ACC112 (cell line): ENCODE measurements around the gene MISP.

Experiments
- H2AFZ ChIP-seq: fragments of 200-600 bp; sonication (generic); one replicate; pipeline ENCODE4 v1.6.0; 2017; ENCODE audit warnings: antibody characterized with exemption, low read length; ENCODE audit not compliant: unreplicated experiment
- H3K27ac ChIP-seq: fragments of 200-600 bp; sonication (generic); 2 replicates; pipeline ENCODE4 v1.5.1; 2014; ENCODE audit warnings: low read depth, mild to moderate bottlenecking, antibody characterized with exemption, low read length, moderate library complexity
- H3K27me3 ChIP-seq: fragments of 200-600 bp; sonication (generic); 2 replicates; pipeline ENCODE4 v1.6.1; 2014; ENCODE audit warnings: mild to moderate bottlenecking, antibody characterized with exemption, low read length, moderate library complexity, mixed read lengths; ENCODE audit not compliant: insufficient read depth
- H3K36me3 ChIP-seq: fragments of 200-600 bp; sonication (generic); 2 replicates; pipeline ENCODE4 v1.6.1; 2016; ENCODE audit warnings: mild to moderate bottlenecking, antibody characterized with exemption, low read length, moderate library complexity, mixed read lengths; ENCODE audit not compliant: insufficient read depth
- H3K4me1 ChIP-seq: fragments of 200-600 bp; sonication (generic); one replicate; pipeline ENCODE4 v1.6.1; 2016; ENCODE audit warnings: low read length, mixed read lengths; ENCODE audit not compliant: insufficient read depth, unreplicated experiment, control insufficient read depth
- H3K4me3 ChIP-seq: fragments of 200-600 bp; sonication (generic); 2 replicates; pipeline ENCODE4 v1.5.1; 2014; ENCODE audit warnings: mild to moderate bottlenecking, low read depth, low read length
- H3K79me2 ChIP-seq: fragments of 200-600 bp; sonication (generic); one replicate; pipeline ENCODE4 v1.6.0; 2016; ENCODE audit warnings: low read length; ENCODE audit not compliant: control insufficient read depth, unreplicated experiment, insufficient read depth

MISP gene

DNA sequence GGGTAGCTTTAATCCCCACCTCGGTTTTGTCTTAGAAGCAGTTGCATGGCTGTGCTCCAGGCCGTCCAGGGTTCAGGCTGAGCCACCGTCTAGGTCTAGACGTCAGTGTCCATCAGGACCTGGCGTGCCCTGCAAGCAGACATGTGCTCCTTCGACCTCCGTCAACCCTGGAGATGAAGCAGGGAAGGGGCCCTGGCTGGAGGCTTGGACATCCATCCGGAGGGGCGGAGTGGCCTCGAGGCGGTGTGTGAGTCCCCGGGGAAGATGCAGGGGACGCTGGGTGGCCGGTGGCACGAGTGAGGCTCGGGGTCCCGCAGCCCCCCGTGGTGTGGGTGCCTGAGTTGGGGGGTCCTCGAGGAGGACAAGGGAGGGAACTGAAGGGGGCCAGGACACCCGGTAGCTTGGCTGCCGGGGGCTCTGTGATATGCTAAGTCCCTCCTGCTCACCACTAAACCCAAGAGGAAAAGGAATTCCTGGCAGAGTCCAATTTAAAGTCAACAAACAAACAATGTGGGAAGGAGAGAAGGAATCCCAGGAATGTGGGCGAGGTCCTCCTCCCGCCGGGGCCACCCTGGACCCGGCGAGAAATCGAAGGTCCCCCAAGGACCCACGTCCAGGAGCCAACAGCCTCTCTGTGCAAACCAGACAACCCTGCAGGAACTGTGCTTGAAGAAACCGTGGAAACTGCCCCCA is 31.4 kb downstream of the MISP start:
- no peaks in the 10 kb centered on the region for H3K36me3 ChIP-seq
- no peaks in the 10 kb centered on the region for H3K27me3 ChIP-seq
- H3K4me3 ChIP-seq = peak overlapping the region; percentile 66
- H3K27ac ChIP-seq = 0 out of 2 replicates have a peak overlapping the region, but pooled peaks have one; percentile 19
- H3K79me2 ChIP-seq = no peaks in the 10 kb centered on the region
- H3K4me1 ChIP-seq = peaks cover 20% of the 10 kb centered on the region
- H2AFZ ChIP-seq = peak overlapping the region; percentile 68

DNA sequence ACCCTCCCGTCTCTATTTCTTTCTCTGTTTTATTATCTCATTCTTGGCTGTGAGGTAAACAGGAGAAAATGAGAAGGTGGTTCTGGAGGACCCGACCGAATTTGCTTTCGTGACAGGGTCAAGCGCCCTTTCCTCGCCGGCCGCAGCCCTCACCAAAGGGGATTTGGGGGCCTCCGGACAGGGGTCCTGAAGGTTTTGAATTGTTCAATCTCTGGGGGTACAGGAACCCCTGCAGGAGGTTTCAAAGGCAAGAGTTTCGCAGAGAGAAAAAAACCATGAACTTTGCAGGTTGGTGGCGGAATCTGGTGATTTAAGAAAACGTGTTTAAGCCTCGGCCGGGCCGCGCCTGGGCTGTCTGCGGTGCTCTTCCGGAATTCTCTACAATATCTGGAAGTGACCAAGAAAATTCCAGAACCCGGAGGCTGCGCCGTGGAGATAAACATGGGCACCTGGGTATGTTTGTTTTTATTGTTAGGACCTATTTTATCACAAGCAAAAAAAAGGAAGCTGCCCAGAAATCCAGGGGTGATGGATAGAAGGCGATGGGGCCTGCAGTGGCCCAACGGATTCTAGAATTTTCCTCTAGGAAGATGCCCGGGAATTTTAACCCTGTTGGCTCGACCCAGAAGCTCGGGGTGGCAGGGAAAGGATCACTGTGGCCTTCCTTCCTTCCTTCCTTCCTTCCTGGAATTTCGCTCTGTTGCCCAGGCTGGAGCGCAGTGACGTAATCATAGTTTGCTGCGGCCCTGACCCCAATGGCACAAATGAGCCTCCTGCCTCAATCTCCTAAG is 32.2 kb downstream of the MISP start:
- H3K27ac ChIP-seq = no peak overlapping the region
- peaks cover 20% of the 10 kb centered on the region for H3K4me1 ChIP-seq
- peak overlapping the region; percentile 68 for H2AFZ ChIP-seq
- H3K4me3 ChIP-seq = peak overlapping the region; percentile 66
- no peaks in the 10 kb centered on the region for H3K36me3 ChIP-seq
- H3K27me3 ChIP-seq = no peaks in the 10 kb centered on the region
- H3K79me2 ChIP-seq = no peaks in the 10 kb centered on the region

DNA sequence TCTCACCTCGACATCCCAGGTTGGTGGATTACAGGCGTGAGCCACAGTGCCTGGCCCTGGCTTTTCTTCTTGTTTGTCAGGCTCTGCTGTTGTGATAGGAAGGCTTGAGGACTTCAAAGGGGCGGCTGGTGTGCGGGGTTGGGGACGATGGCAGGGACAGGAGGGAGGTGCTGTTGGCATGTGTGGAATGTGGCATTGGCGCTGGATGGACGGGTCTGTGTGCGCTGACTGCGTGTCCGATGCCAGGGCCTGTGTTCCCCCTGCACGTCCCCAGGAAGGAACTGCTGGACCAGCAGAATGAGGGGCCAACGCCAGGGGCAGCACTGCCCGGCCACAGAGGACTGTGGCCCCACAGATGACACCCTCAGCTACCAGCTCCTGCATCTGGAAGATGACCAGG is 33.6 kb downstream of the MISP start:
- Histone ChIP-seq H3K27ac (no peak overlapping the region), H2AFZ (no peak overlapping the region), H3K36me3 (no peaks in the 10 kb centered on the region), H3K27me3 (no peaks in the 10 kb centered on the region), H3K4me1 (peaks cover 14% of the 10 kb centered on the region), H3K4me3 (no peak overlapping the region), H3K79me2 (no peaks in the 10 kb centered on the region)

DNA sequence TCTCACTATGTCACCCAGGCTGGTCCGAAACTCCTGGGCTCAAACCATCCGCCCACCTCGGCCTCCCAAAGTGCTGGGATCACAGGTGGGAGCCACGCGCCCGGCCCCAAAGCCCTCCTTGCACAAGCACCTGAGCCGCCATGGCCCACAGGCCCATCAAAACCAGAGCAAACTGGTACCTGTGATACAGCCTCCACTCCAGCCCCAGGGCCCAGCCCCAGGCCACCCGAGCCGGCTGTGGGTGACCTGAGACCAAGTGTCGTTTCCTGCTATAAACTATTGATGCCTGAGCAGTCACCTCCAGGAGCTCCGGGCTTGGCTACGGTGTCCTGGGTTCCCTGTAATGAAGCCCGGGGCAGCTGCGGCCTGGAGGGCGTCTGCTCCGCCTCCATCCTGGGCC is 36.6 kb downstream of the MISP start:
- no peaks in the 10 kb centered on the region for H3K36me3 ChIP-seq
- H3K27me3 ChIP-seq = no peaks in the 10 kb centered on the region
- H3K79me2 ChIP-seq = no peaks in the 10 kb centered on the region
- H3K4me3 ChIP-seq = no peak overlapping the region
- no peak overlapping the region for H3K27ac ChIP-seq
- peaks cover 6% of the 10 kb centered on the region for H3K4me1 ChIP-seq
- H2AFZ ChIP-seq = no peak overlapping the region

GRCh38 chr19:788686-788982 is 37.7 kb downstream of the MISP start:
- Histone ChIP-seq H3K4me1 (no peaks in the 10 kb centered on the region), H3K27me3 (no peaks in the 10 kb centered on the region), H3K4me3 (no peak overlapping the region), H3K36me3 (no peaks in the 10 kb centered on the region), H3K79me2 (no peaks in the 10 kb centered on the region), H3K27ac (no peak overlapping the region), H2AFZ (no peak overlapping the region)

DNA sequence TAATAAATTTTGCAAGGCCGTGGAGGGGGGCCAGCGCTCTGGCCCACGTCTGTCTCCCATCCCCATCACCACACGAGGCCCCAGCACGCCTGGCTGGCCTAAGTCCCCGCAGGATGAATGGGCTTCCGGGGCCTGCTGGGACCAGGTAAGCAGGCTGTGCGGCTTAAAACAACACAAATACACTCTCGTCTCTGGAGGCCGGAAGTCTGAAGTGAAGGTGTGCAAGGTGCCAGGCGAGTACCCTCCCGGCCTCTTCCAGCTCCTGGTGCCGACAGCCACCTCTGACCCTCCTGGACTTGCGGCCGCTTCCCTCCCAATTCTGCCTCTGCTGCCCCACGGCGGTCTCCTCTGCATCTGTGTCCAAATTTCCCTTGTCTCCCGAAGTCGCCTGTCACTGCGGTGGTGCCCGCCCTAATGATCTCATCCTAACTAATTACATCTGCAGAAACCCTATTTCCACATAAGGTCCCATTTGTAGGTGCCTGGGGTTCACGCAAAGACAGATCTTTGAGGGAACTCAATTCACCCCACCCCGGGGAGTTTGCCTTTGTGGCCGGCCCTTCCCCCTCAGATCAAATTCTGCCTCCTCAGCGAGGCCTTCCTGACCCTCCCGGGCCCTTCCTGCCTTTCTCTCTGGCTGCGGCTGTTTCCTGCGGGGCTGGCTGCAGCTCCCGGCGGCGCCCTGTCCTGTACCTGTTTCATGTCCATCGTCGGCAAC is 38.2 kb downstream of the MISP start:
- Histone ChIP-seq H3K4me1 (no peaks in the 10 kb centered on the region), H3K27me3 (no peaks in the 10 kb centered on the region), H3K36me3 (no peaks in the 10 kb centered on the region), H2AFZ (no peak overlapping the region), H3K27ac (no peak overlapping the region), H3K4me3 (no peak overlapping the region), H3K79me2 (no peaks in the 10 kb centered on the region)

DNA sequence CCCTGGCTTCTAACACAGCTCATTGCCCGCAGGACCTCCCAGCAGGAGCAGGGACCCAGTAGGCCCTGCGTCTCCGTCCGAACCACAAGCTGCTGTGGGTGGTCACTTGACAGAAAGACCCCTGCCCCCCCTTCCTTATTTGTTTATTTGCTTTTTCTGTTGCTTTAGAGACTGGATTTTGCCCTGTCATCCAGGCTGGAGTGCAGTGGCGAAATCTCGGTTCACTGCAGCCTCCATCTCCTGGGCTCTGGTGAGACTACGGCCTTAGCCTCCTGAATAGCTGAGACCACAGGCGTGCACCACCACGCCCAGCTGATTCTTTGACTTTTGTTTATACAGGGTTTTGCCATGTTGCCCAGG is 38.8 kb downstream of the MISP start:
- Histone ChIP-seq H3K4me3 (no peak overlapping the region), H3K27me3 (no peaks in the 10 kb centered on the region), H2AFZ (no peak overlapping the region), H3K79me2 (no peaks in the 10 kb centered on the region), H3K27ac (no peak overlapping the region), H3K36me3 (no peaks in the 10 kb centered on the region), H3K4me1 (no peaks in the 10 kb centered on the region)

DNA sequence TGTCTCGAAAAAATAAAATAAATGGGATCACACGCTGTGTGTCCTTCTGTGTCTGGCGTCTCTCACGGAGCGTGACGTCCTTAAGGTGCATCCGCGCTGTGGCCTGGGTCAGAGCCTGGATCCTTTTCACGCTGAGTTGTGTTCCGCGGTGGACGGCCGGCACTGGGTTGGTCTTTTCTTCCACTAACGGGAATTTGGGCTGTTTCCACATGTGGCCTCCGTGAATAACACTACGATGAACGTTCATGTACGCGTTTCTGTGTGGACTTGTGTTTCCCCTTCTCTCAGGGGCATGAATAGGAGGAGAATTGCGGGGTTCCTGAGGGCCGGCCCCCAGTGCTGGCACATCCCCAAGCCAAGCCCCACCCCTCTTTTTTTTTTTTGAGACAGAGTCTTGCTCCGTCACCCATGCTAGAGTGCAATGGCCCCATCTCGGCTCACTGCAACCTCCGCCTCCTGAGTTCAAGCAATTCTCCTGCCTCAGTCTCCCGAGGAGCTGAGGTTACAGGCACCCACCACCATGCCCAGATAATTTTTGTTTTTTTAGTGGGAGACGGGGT is 40.2 kb downstream of the MISP start:
- Histone ChIP-seq H3K27ac (no peak overlapping the region), H2AFZ (no peak overlapping the region)

DNA sequence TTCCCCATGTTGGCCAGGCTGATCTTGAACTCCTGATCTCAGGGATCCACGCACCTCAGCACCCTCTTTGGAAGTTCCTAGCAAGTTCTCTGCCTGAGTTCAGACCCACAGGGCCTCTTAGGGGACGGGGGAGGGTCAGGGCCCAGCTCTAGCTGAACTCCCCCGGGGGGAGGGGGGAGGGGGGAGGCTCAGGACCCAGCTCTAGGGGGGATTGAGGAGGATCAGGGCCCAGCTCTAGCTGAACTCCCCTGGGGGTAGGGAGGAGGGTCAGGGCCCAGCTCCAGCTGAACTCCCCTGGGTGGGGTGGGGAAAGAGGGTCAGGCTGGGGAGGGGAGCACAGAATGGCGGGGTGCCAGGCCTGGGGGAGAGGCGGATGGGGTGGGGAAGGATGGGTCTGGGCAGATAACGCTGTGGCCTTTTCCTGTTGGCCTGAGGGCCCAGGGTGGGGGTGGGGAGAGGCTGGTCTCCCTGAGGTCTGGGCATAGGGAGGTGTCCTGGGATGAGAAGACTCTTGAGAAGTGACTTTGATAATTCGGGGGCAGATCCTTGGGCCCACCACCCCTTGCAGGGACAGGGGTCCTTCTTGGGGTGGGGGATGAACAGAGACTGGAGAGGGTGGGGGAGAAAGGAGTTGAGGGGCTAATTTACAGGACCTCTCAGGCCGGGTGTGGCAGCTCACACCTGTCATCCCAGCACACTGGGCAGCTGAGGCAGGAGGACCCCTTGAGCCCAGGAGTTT is 40.8 kb downstream of the MISP start:
- Histone ChIP-seq H2AFZ (no peak overlapping the region), H3K27ac (no peak overlapping the region), H3K4me1 (peaks cover 3% of the 10 kb centered on the region)

More for the DNA sequence above, 40.2 kb downstream of the MISP start:
- Histone ChIP-seq H3K4me3 (no peak overlapping the region), H3K4me1 (no peaks in the 10 kb centered on the region), H3K27me3 (no peaks in the 10 kb centered on the region), H3K79me2 (no peaks in the 10 kb centered on the region), H3K36me3 (no peaks in the 10 kb centered on the region)

DNA sequence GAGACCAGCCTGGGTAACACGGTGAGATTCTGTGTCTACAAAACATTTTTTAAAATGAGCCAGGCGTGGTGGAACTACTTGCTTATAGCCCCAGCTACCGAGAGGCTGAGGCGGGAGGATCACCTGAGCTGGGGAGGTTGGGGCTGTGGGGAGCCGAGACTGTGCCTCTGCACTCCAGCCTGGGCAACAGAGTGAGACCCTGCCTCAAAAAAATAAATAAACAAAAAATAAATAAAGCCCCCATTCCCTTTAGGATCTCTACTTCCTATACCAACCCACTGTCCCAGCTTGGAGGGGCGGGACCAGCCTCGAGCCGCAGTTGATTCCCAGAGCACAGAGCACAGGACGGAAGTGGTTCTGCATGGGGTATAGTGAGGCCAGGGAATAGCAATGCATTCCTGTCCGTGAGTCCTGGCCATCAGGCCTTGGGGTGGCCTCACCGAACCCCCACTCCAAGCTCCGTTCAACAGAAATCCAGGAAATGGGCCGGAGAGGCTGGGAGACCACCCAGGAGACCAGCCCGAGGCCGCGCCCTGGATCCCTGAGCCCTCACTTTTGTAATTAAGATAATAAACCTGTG is 41.5 kb downstream of the MISP start:
- no peaks in the 10 kb centered on the region for H3K27me3 ChIP-seq
- H3K4me3 ChIP-seq = no peak overlapping the region
- no peak overlapping the region for H2AFZ ChIP-seq
- H3K79me2 ChIP-seq = no peaks in the 10 kb centered on the region
- peaks cover 3% of the 10 kb centered on the region for H3K4me1 ChIP-seq
- H3K27ac ChIP-seq = no peak overlapping the region
- no peaks in the 10 kb centered on the region for H3K36me3 ChIP-seq

More for the DNA sequence above, 40.8 kb downstream of the MISP start:
- no peak overlapping the region for H3K4me3 ChIP-seq
- H3K79me2 ChIP-seq = no peaks in the 10 kb centered on the region
- no peaks in the 10 kb centered on the region for H3K27me3 ChIP-seq
- no peaks in the 10 kb centered on the region for H3K36me3 ChIP-seq
